HG03565 (cell line): ENCODE data around the gene RPL38.

Source experiments
- ATAC-seq: cut with Tn5 transposase; IDR thresholded peaks from one replicate; pipeline ENCODE4 v1.9.1; 2021; ENCODE audit warnings: mild to moderate bottlenecking, moderate library complexity; ENCODE audit not compliant: unreplicated experiment

Gene RPL38

GRCh38 chr17:74203439-74204240 lies at the start of gene RPL38:
Gene RPL38, plus strand, starts transcription at chr17:74203678. Its CDS starts 278 bp downstream, at chr17:74203956.
- peak; percentile 61 for ATAC-seq

- ATAC-seq = no peak
These were observed 49.6 kb upstream of the RPL38 start for GRCh38 chr17:74153821-74154430.

- no peak for ATAC-seq
These were observed 46.6 kb upstream of the RPL38 start for GRCh38 chr17:74156878-74157277.

GRCh38 chr17:74157366-74157765 lies 46.1 kb upstream of the RPL38 start:
- ATAC-seq = no peak

GRCh38 chr17:74158761-74159160 lies 44.7 kb upstream of the RPL38 start:
- no peak for ATAC-seq

GRCh38 chr17:74159226-74159840 lies 44.1 kb upstream of the RPL38 start:
- ATAC-seq = no peak

GRCh38 chr17:74160656-74161502 lies 42.6 kb upstream of the RPL38 start:
- no peak for ATAC-seq

- ATAC-seq = no peak
These were observed 42.0 kb upstream of the RPL38 start for GRCh38 chr17:74161503-74161875.

GRCh38 chr17:74163271-74163821 lies 40.1 kb upstream of the RPL38 start:
- no peak for ATAC-seq

GRCh38 chr17:74163836-74164235 lies 39.6 kb upstream of the RPL38 start:
- no peak for ATAC-seq

GRCh38 chr17:74164446-74165045 lies 38.9 kb upstream of the RPL38 start:
- ATAC-seq = no peak

GRCh38 chr17:74165797-74166365 lies 37.6 kb upstream of the RPL38 start:
- ATAC-seq = no peak

- ATAC-seq = no peak
These were observed 32.6 kb upstream of the RPL38 start for GRCh38 chr17:74170924-74171323.

GRCh38 chr17:74172700-74173099 lies 30.8 kb upstream of the RPL38 start:
- no peak for ATAC-seq

GRCh38 chr17:74176546-74177001 lies 26.9 kb upstream of the RPL38 start:
- ATAC-seq = no peak

GRCh38 chr17:74177018-74177450 lies 26.4 kb upstream of the RPL38 start:
- ATAC-seq = no peak

GRCh38 chr17:74179576-74179975 lies 23.9 kb upstream of the RPL38 start:
- ATAC-seq = no peak

- no peak for ATAC-seq
These were observed 23.1 kb upstream of the RPL38 start for GRCh38 chr17:74180336-74180735.

GRCh38 chr17:74181341-74181740 lies 22.1 kb upstream of the RPL38 start:
- ATAC-seq = no peak
